Activated naive CD4-positive, alpha-beta T cell treated with anti-CD3 and anti-CD28 coated beads, Interleukin-2, amount 10 ng/mL, durations not matched to agents 7 days and 5 days (primary cell): Measurements from ENCODE around the gene PROX1.
"Not testable (repeated sequence)": the region's sequence is repeated elsewhere in the genome, so short reads cannot be mapped to it uniquely, and the experiment has no call there.

ENCODE experiments used
- CTCF ChIA-PET: fragments of 350-600 bp; sonication (Branson Sonifier 250); formaldehyde crosslinking; loops from one replicate; lab custom pipeline; 2021; ENCODE audit warnings: antibody characterized with exemption; lab: Charles Lee
- DNase-seq: peaks from one replicate; pipeline ENCODE4 v3.0.0-alpha.2; 2020
- H3K27ac Mint-ChIP-seq: one replicate; pipeline ENCODE4 v1.8.0; 2021; ENCODE audit warnings: mild to moderate bottlenecking, moderate library complexity, mixed read lengths
- H3K27me3 Mint-ChIP-seq: one replicate; pipeline ENCODE4 v1.8.0; 2021; ENCODE audit warnings: mild to moderate bottlenecking, mixed read lengths
- H3K36me3 Mint-ChIP-seq: one replicate; pipeline ENCODE4 v1.8.0; 2021; ENCODE audit warnings: mixed read lengths
- H3K4me1 Mint-ChIP-seq: one replicate; pipeline ENCODE4 v1.8.0; 2021; ENCODE audit warnings: mixed read lengths
- H3K4me3 Mint-ChIP-seq: one replicate; pipeline ENCODE4 v1.8.0; 2021; ENCODE audit warnings: mild to moderate bottlenecking, moderate library complexity, mixed read lengths
- H3K9me3 Mint-ChIP-seq: one replicate; pipeline ENCODE4 v1.8.0; 2021; ENCODE audit warnings: mixed read lengths

The PROX1 gene

GRCh38 chr1:214072426-214073157 lies 84.8 kb downstream of the PROX1 start:
- Mint-ChIP-seq H3K9me3 (no peaks in the 10 kb centered on the region), H3K27me3 (peaks cover 3% of the 10 kb centered on the region), H3K27ac (no peak overlapping the region), H3K4me3 (no peak overlapping the region), H3K36me3 (no peaks in the 10 kb centered on the region), H3K4me1 (no peaks in the 10 kb centered on the region)
- no peak for DNase-seq
- CTCF ChIA-PET = no interaction called here

- peaks cover 3% of the 10 kb centered on the region for H3K27me3 Mint-ChIP-seq
- H3K36me3 Mint-ChIP-seq = no peaks in the 10 kb centered on the region
- no peak for DNase-seq
- H3K4me3 Mint-ChIP-seq = no peak overlapping the region
- H3K27ac Mint-ChIP-seq = no peak overlapping the region
- no peaks in the 10 kb centered on the region for H3K4me1 Mint-ChIP-seq
- H3K9me3 Mint-ChIP-seq = no peaks in the 10 kb centered on the region
- CTCF ChIA-PET = no interaction called here
Measured at GRCh38 chr1:214074477-214074876, 86.7 kb downstream of the PROX1 start.

GRCh38 chr1:214075305-214075998 lies 87.7 kb downstream of the PROX1 start:
- H3K36me3 Mint-ChIP-seq = no peaks in the 10 kb centered on the region
- no peak overlapping the region for H3K27ac Mint-ChIP-seq
- H3K27me3 Mint-ChIP-seq = peaks cover 3% of the 10 kb centered on the region
- no peak overlapping the region for H3K4me3 Mint-ChIP-seq
- CTCF ChIA-PET = no interaction called here
- no peaks in the 10 kb centered on the region for H3K9me3 Mint-ChIP-seq
- H3K4me1 Mint-ChIP-seq = no peaks in the 10 kb centered on the region
- DNase-seq = no peak

GRCh38 chr1:214075999-214076707 lies 88.4 kb downstream of the PROX1 start:
- CTCF ChIA-PET = no interaction called here
- Mint-ChIP-seq H3K4me3 (no peak overlapping the region), H3K27ac (no peak overlapping the region), H3K27me3 (peaks cover 3% of the 10 kb centered on the region), H3K9me3 (no peaks in the 10 kb centered on the region), H3K4me1 (no peaks in the 10 kb centered on the region), H3K36me3 (no peaks in the 10 kb centered on the region)
- no peak for DNase-seq

- Mint-ChIP-seq H3K4me3 (no peak overlapping the region), H3K9me3 (no peaks in the 10 kb centered on the region), H3K27me3 (peaks cover 3% of the 10 kb centered on the region), H3K4me1 (no peaks in the 10 kb centered on the region), H3K36me3 (no peaks in the 10 kb centered on the region), H3K27ac (no peak overlapping the region)
- DNase-seq = no peak
- CTCF ChIA-PET = no interaction called here
Measured at GRCh38 chr1:214076708-214077065, 88.9 kb downstream of the PROX1 start.

GRCh38 chr1:214078950-214079349 lies 91.2 kb downstream of the PROX1 start:
- no peaks in the 10 kb centered on the region for H3K36me3 Mint-ChIP-seq
- H3K27me3 Mint-ChIP-seq = peaks cover 3% of the 10 kb centered on the region
- no peak for DNase-seq
- H3K27ac Mint-ChIP-seq = no peak overlapping the region
- no peaks in the 10 kb centered on the region for H3K9me3 Mint-ChIP-seq
- no peak overlapping the region for H3K4me3 Mint-ChIP-seq
- no peaks in the 10 kb centered on the region for H3K4me1 Mint-ChIP-seq
- CTCF ChIA-PET = no interaction called here

- no peaks in the 10 kb centered on the region for H3K27me3 Mint-ChIP-seq
- H3K4me3 Mint-ChIP-seq = no peak overlapping the region
- no peak overlapping the region for H3K27ac Mint-ChIP-seq
- no peaks in the 10 kb centered on the region for H3K4me1 Mint-ChIP-seq
- H3K36me3 Mint-ChIP-seq = no peaks in the 10 kb centered on the region
- no peak for DNase-seq
- no peaks in the 10 kb centered on the region for H3K9me3 Mint-ChIP-seq
- CTCF ChIA-PET = no interaction called here
Measured at GRCh38 chr1:214085325-214085724, 97.6 kb downstream of the PROX1 start.

- no peak for DNase-seq
- no peaks in the 10 kb centered on the region for H3K9me3 Mint-ChIP-seq
- no peak overlapping the region for H3K27ac Mint-ChIP-seq
- no peak overlapping the region for H3K4me3 Mint-ChIP-seq
- no peaks in the 10 kb centered on the region for H3K27me3 Mint-ChIP-seq
- H3K4me1 Mint-ChIP-seq = no peaks in the 10 kb centered on the region
- CTCF ChIA-PET = no interaction called here
- no peaks in the 10 kb centered on the region for H3K36me3 Mint-ChIP-seq
Measured at GRCh38 chr1:214086945-214087344, 99.2 kb downstream of the PROX1 start.

GRCh38 chr1:214089003-214089402 lies 101.2 kb downstream of the PROX1 start:
- H3K27me3 Mint-ChIP-seq, H3K4me3 Mint-ChIP-seq, H3K27ac Mint-ChIP-seq, H3K36me3 Mint-ChIP-seq, DNase-seq, H3K4me1 Mint-ChIP-seq, H3K9me3 Mint-ChIP-seq: not testable (repeated sequence)
- CTCF ChIA-PET = interaction anchor here (0.6 kb wide), 1 partner anchor 261 kb away, joined by 4 read pairs; no protein-coding TSS in a partner anchor
